K562 (cell line): ENCODE results near the gene DZIP1. TPM values are rescaled to one million over a fixed set of nuclear protein-coding genes. Genes with fewer than 3 reads are reported as not detected.

Source experiments
- ATAC-seq: fragments of 200-7000 bp; cut with Tn5 transposase; 3 replicates; pipeline ENCODE4 v1.9.1; 2020; ENCODE audit warnings: moderate library complexity
- BruUV-seq: library from RNA; stranded (reverse); fragments of 400-500 nt; replicated peaks from 2 replicates; lab custom pipeline; 2021; lab: Mats Ljungman, UMichigan
- CTCF ChIA-PET: fragments of 300-600 bp; formaldehyde crosslinking; extraction: SDS; loops from one replicate; lab custom pipeline; 2021; ENCODE audit warnings: low intra/inter-chr PET ratio; lab: Yijun Ruan, JAX
- POLR2A ChIA-PET: fragments of 300-600, 350-650 bp; sonication (Branson Sonifier 250); formaldehyde crosslinking; extraction: SDS; loops from one replicate; lab custom pipeline; 2021; ENCODE audit warnings: antibody characterized with exemption, inconsistent platforms; lab: Yijun Ruan, JAX
- DNase-seq, 4 experiments: peaks; one replicate each; pipeline versions ENCODE4 v3.0.0 to v3.0.0-alpha.2; 2011 to 2018; ENCODE audit warnings: low spot score in 3 of 4, mixed read lengths in 3 of 4; ENCODE audit errors: extremely low read depth in 1 of 4
- FAIRE-seq: peaks from 2 replicates; lab custom pipeline; 2011; peaks lifted over from hg19 to GRCh38; lab: Jason Lieb, UNC
- H2AFZ ChIP-seq: 2 replicates; pipeline ENCODE4 v1.6.0; 2011; ENCODE audit warnings: low read depth, low read length, control low read depth, inconsistent platforms
- H3K27ac ChIP-seq: fragments of 200-600 bp; 3 replicates; pipeline ENCODE4 v1.8.0; 2011; ENCODE audit warnings: low read depth, mild to moderate bottlenecking, control low read depth, inconsistent platforms, low read length, moderate library complexity, mixed read lengths; ENCODE audit errors: extremely low read depth
- H3K27me3 ChIP-seq, 2 experiments: fragments of 300-600 bp in 1 of 2; 2 replicates in 1 of 2; 3 replicates in 1 of 2; pipeline versions ENCODE4 v1.6.0 to v1.8.0; 2011; ENCODE audit warnings: inconsistent platforms in 2 of 2, low read length in 2 of 2, mild to moderate bottlenecking in 1 of 2, mixed read lengths in 1 of 2, moderate library complexity in 1 of 2; ENCODE audit not compliant: control insufficient read depth in 2 of 2, insufficient read depth in 2 of 2
- H3K36me3 ChIP-seq: fragments of 300-600 bp; 3 replicates; pipeline ENCODE4 v1.8.0; 2011; ENCODE audit warnings: mild to moderate bottlenecking, low read length, inconsistent platforms; ENCODE audit not compliant: control insufficient read depth, insufficient read depth
- H3K4me1 ChIP-seq, 2 experiments: fragments of 200-600 bp in 1 of 2; replicated peaks in 1 of 2; 2 replicates in 1 of 2; 3 replicates in 1 of 2; pipeline versions ENCODE4 v1.5.1 to v1.8.0; 2011; ENCODE audit warnings: inconsistent platforms in 2 of 2, low read length in 2 of 2, mild to moderate bottlenecking in 1 of 2, mixed read lengths in 1 of 2, moderate library complexity in 1 of 2; ENCODE audit not compliant: control insufficient read depth in 2 of 2, insufficient read depth in 2 of 2
- H3K4me2 ChIP-seq: 2 replicates; pipeline ENCODE4 v1.6.1; 2011; ENCODE audit warnings: low read length, control low read depth, inconsistent platforms, mixed read lengths; ENCODE audit not compliant: insufficient read depth
- H3K4me3 ChIP-seq: fragments of 200-600 bp; sonication (generic), shearing (Covaris generic); 2 replicates; pipeline ENCODE4 v1.5.1; 2016; ENCODE audit warnings: control low read depth, inconsistent platforms
- H3K79me2 ChIP-seq: fragments of 200-600 bp; 3 replicates; pipeline ENCODE4 v1.8.0; 2011; ENCODE audit warnings: low read length, inconsistent platforms; ENCODE audit not compliant: control insufficient read depth, insufficient read depth
- H3K9ac ChIP-seq, 2 experiments: 2 replicates each; pipeline versions ENCODE4 v1.6.0 to v1.6.1; 2011; ENCODE audit warnings: low read depth in 2 of 2, low read length in 2 of 2, control low read depth in 1 of 2, inconsistent platforms in 1 of 2, mild to moderate bottlenecking in 1 of 2, mixed read lengths in 1 of 2; ENCODE audit not compliant: insufficient read depth in 1 of 2
- H3K9me1 ChIP-seq: one replicate; pipeline ENCODE4 v1.6.0; 2011; ENCODE audit warnings: inconsistent platforms, mild to moderate bottlenecking, low read length, moderate library complexity; ENCODE audit not compliant: control insufficient read depth, insufficient read depth
- H3K9me3 ChIP-seq: replicated peaks from 2 replicates; pipeline ENCODE4 v1.5.1; 2011; ENCODE audit warnings: low read depth, low read length, inconsistent platforms; ENCODE audit not compliant: control insufficient read depth, insufficient read depth
- H4K20me1 ChIP-seq: replicated peaks from 2 replicates; pipeline ENCODE4 v1.6.1; 2011; ENCODE audit warnings: low read length, inconsistent platforms, mixed read lengths; ENCODE audit not compliant: control insufficient read depth, insufficient read depth
- ATF6 ChIP-seq: sonication (generic); formaldehyde crosslinking; IDR thresholded peaks from 2 replicates; pipeline ENCODE4 v1.4.0; 2020; ENCODE audit warnings: mild to moderate bottlenecking, missing genetic modification reagents
- CBFA2T3 ChIP-seq: fragments of 450-650 bp; IDR thresholded peaks from 2 replicates; pipeline ENCODE4 v1.6.1; 2017
- KAT7 ChIP-seq: sonication (generic); formaldehyde crosslinking; IDR thresholded peaks from 2 replicates; pipeline ENCODE4 v1.8.0; 2022; ENCODE audit warnings: missing genetic modification reagents, mild to moderate bottlenecking, borderline replicate concordance
- NBN ChIP-seq: fragments of 450-650 bp; IDR thresholded peaks from 2 replicates; pipeline ENCODE4 v1.6.1; 2016; ENCODE audit warnings: low read depth, mild to moderate bottlenecking
- NUFIP1 ChIP-seq: fragments of 450-650 bp; IDR thresholded peaks from 2 replicates; pipeline ENCODE4 v1.6.1; 2018; ENCODE audit not compliant: partially characterized antibody
- PHF21A ChIP-seq: fragments of 450-650 bp; IDR thresholded peaks from 2 replicates; pipeline ENCODE4 v1.6.1; 2017; ENCODE audit warnings: low read depth, borderline replicate concordance
- PREB ChIP-seq: sonication (generic); formaldehyde crosslinking; IDR thresholded peaks from 2 replicates; pipeline ENCODE4 v1.8.1; 2023; ENCODE audit warnings: mild to moderate bottlenecking, missing genetic modification reagents
- RUNX1 ChIP-seq: sonication (generic); IDR thresholded peaks from 2 replicates; pipeline ENCODE4 v1.6.1; 2016; ENCODE audit warnings: antibody characterized with exemption, low read depth
- TCF3 ChIP-seq: sonication (generic); formaldehyde crosslinking; IDR thresholded peaks from 2 replicates; pipeline ENCODE4 v1.4.0; 2020; ENCODE audit warnings: mild to moderate bottlenecking, missing genetic modification reagents
- THAP12 ChIP-seq: fragments of 250-450 bp; sonication (Bioruptor Pico); IDR thresholded peaks from 2 replicates; pipeline ENCODE4 v1.9.0; 2021; ENCODE audit warnings: mild to moderate bottlenecking, inconsistent platforms
- USF1 ChIP-seq: sonication (generic); formaldehyde crosslinking; IDR thresholded peaks from 2 replicates; pipeline ENCODE4 v1.9.0; 2022; ENCODE audit warnings: mild to moderate bottlenecking, missing genetic modification reagents
- ZNF398 ChIP-seq: fragments of 250-450 bp; sonication (Bioruptor Pico); IDR thresholded peaks from 2 replicates; pipeline ENCODE4 v1.8.0; 2021; ENCODE audit warnings: moderate library complexity, mild to moderate bottlenecking, inconsistent platforms
- WGBS: fragments of 100-300 bp; shearing (Covaris generic); methylation state at CpG from one replicate; pipeline ENCODE4 v1.1.6; 2016; ENCODE audit warnings: low coverage, mixed read lengths; ENCODE audit not compliant: insufficient coverage; ENCODE audit errors: missing lambda C conversion rate; 5-methylcytosine and 5-hydroxymethylcytosine counted together
- in situ Hi-C: fragments of 300-500 bp; cut with MboI; formaldehyde crosslinking; loops from 4 replicates; pipeline ENCODE4 v1.15.0; 2018; ENCODE audit warnings: inconsistent platforms, mixed read lengths
- intact Hi-C: fragments of 100-400 bp; cut with micrococcal nuclease; formaldehyde crosslinking; loops from 2 replicates; pipeline ENCODE4 v1.14.2; 2022
- polyA plus RNA-seq, 8 experiments: library from polyadenylated mRNA; depleted of rRNA in 4 of 8; stranded (reverse) in 5 of 8; unstranded in 3 of 8; fragments of >200 nt; fragmentation: Nextera tagmentation in 2 of 8; fragmentation: Illumina TruSeq in 1 of 8; extraction: Ambion mirVana in 2 of 8; extraction: Trizol in 1 of 8; gene quantifications; 2 replicates each; pipeline versions ENCODE4 v1.2.1 to v1.2.3, GENCODE V29; 2011 to 2014; ENCODE audit warnings: inconsistent platforms in 1 of 8, missing spikeins in 1 of 8
- total RNA-seq, 7 experiments: library from RNA; depleted of rRNA in 6 of 7; stranded (reverse); fragments of >200 nt in 6 of 7; fragmentation: Illumina TruSeq in 2 of 7; extraction: Trizol in 2 of 7; gene quantifications; 2 replicates each; pipeline versions ENCODE4 v1.2.1 to v1.2.3, GENCODE V29; 2011 to 2021; ENCODE audit warnings: low replicate concordance in 1 of 7

Gene DZIP1
- total and polyA plus RNA-seq, 9 of the 15 experiments (the other 6 are each of a cell fraction or from before 2014, with no cell fraction given), result 0.07 TPM; not detected in 8

- peak; percentile 94 to 97 (median 95) for DNase-seq
- H3K9me3 ChIP-seq, result no peaks in the 10 kb centered on the region; the same call in 1 of the 2 replicates
- in situ Hi-C loops, result no loop called here
- intact Hi-C loops, result loop anchor here (2.0 to 10.0 kb wide), 2 partner anchors 80 to 1758 kb away; partner anchors contain the start of gene RAP2A
- H3K4me3 ChIP-seq, result peak within 1 kb of the TSS; percentile 67
- 0 out of 3 replicates have a peak, but pooled peaks cover 3% of the 10 kb centered on the region for H3K36me3 ChIP-seq
- ChIA-PET POLR2A (interaction anchor here (0.6 to 1.0 kb wide), 4 partner anchors 16 to 1310 kb away, joined by 3 to 5 read pairs (median 4); no protein-coding TSS in a partner anchor), CTCF (no interaction called here)
- FAIRE-seq, result peak; percentile 90
- peak within 1 kb of the TSS; percentile 94 to 99 for H3K9ac ChIP-seq
- no peaks in the 10 kb centered on the region for H3K9me1 ChIP-seq
- BruUV-seq, result no TSS peak
- WGBS, result under 1% methylated on average over 33 of the region's 90 CpGs
- peaks cover 68% of the 10 kb centered on the region for H3K79me2 ChIP-seq
- H2AFZ ChIP-seq, result peak within 1 kb of the TSS; percentile 88
- peak within 1 kb of the TSS; percentile 91 for H3K4me2 ChIP-seq
- ATAC-seq, result peak; percentile 95
- peaks cover 0 to 6% of the 10 kb centered on the region in 2 experiments; a peak in 3 of 5 replicates for H3K4me1 ChIP-seq
- H3K27me3 ChIP-seq, result no peaks in the 10 kb centered on the region
- peak within 1 kb of the TSS; percentile 96 for H3K27ac ChIP-seq
- H4K20me1 ChIP-seq, result no peaks in the 10 kb centered on the region
- no peak for TF ChIP-seq NBN
- peak; percentile 65; the same call in 1 of the 2 replicates for TF ChIP-seq THAP12
- no peak for TF ChIP-seq RUNX1
- TF ChIP-seq PREB, result no peak
- TF ChIP-seq ATF6, result peak; percentile 84; the same call in 1 of the 2 replicates
- TF ChIP-seq CBFA2T3, result no peak
- 0 out of 2 replicates have a peak, but pooled peaks have one; percentile 28 for TF ChIP-seq PHF21A
- TF ChIP-seq TCF3, result 0 out of 2 replicates have a peak, but pooled peaks have one; percentile 7
- TF ChIP-seq NUFIP1, result no peak
- TF ChIP-seq USF1 (CRISPR knock-in tag), result peak; percentile 63
- no peak for TF ChIP-seq ZNF398 (CRISPR knock-in tag)
- TF ChIP-seq KAT7, result peak; percentile 76; the same call in 1 of the 2 replicates
Observed at GRCh38 chr13:95676762-95677563, 32.5 kb upstream of the DZIP1 start, which contains the start of gene DNAJC3. TSS of gene DNAJC3 (plus strand) at chr13:95677139. CDS start at chr13:95677256, 117 bp downstream.
